ENCODE measurements around the gene TOX3. TPM values are rescaled to one million over a fixed set of nuclear protein-coding genes. Genes with fewer than 3 reads are reported as not detected.

Gene TOX3
- total and polyA plus RNA-seq, 2 of the 13 experiments (the other 11 are each of a cell fraction or from before 2014, with no cell fraction given), result 14.5 to 98.6 TPM

GRCh38 chr16:52573365-52574299 is 26.7 kb upstream of the TOX3 start (continued):
- TF ChIP-seq ZNF138 (CRISPR knock-in tag; IDR thresholded peaks at IDR 0.05; ENCODE audit: low read depth) (no peak), PAXIP1 (CRISPR knock-in tag; conservative IDR thresholded peaks at IDR 0.05) (peak; percentile 95), ZNF549 (CRISPR knock-in tag; IDR thresholded peaks at IDR 0.05) (no peak), ZNF232 (CRISPR knock-in tag; IDR thresholded peaks at IDR 0.05; ENCODE audit: borderline replicate concordance) (peak; percentile 45; the same call in 1 of the 2 replicates), ZNF652 (CRISPR knock-in tag; IDR thresholded peaks at IDR 0.05; ENCODE audit: borderline replicate concordance, low read depth) (peak; percentile 67), ZNF883 (CRISPR knock-in tag; IDR thresholded peaks at IDR 0.05; ENCODE audit: not compliant biosample characterization) (no peak), ZSCAN12 (CRISPR knock-in tag; IDR thresholded peaks at IDR 0.05) (no peak), RFX5 (IDR thresholded peaks at IDR 0.05; ENCODE audit: low read depth, low read length) (no peak), ZNF414 (CRISPR knock-in tag; IDR thresholded peaks at IDR 0.05) (no peak), ZNF33A (CRISPR knock-in tag; IDR thresholded peaks at IDR 0.05; ENCODE audit: borderline replicate concordance) (no peak), YY1 (IDR thresholded peaks at IDR 0.05; ENCODE audit: insufficient read depth, insufficient replicate concordance, low read depth, low read length) (no peak), POGK (CRISPR knock-in tag; conservative IDR thresholded peaks at IDR 0.05) (0 out of 2 replicates have a peak, but pooled peaks have one; percentile 30), PLSCR1 (CRISPR knock-in tag; IDR thresholded peaks at IDR 0.05; ENCODE audit: borderline replicate concordance) (no peak)
